HS-5 (cell line): ENCODE results near the gene PDLIM7.

Experiments
- DNase-seq: peaks from one replicate; pipeline ENCODE4 v3.0.0-alpha.2; 2012; ENCODE audit warnings: low read depth

The PDLIM7 gene

GRCh38 chr5:177524941-177525655 is 27.7 kb upstream of the PDLIM7 start:
- DNase-seq: no peak

GRCh38 chr5:177524539-177524900 is 27.1 kb upstream of the PDLIM7 start:
- DNase-seq: no peak

- DNase-seq: no peak
Observed at GRCh38 chr5:177523711-177524538, 26.5 kb upstream of the PDLIM7 start.

- DNase-seq: no peak
Observed at GRCh38 chr5:177520916-177521513, 23.6 kb upstream of the PDLIM7 start.

GRCh38 chr5:177520271-177520670 is 22.9 kb upstream of the PDLIM7 start:
- no peak for DNase-seq

- DNase-seq: no peak
Observed at GRCh38 chr5:177519463-177520235, 22.2 kb upstream of the PDLIM7 start.

- peak; percentile 99 for DNase-seq
Observed at GRCh38 chr5:177516601-177517568, 19.5 kb upstream of the PDLIM7 start, which contains the start of gene DDX41. TSS of gene DDX41 (minus strand) at chr5:177516961. CDS start at chr5:177516945, 16 bp downstream.

- DNase-seq: no peak
Observed at GRCh38 chr5:177515580-177515979, 18.2 kb upstream of the PDLIM7 start.

GRCh38 chr5:177514541-177514940 is 17.1 kb upstream of the PDLIM7 start:
- DNase-seq: no peak

- no peak for DNase-seq
Observed at GRCh38 chr5:177513500-177513899, 16.1 kb upstream of the PDLIM7 start.

GRCh38 chr5:177512736-177513380 is 15.5 kb upstream of the PDLIM7 start:
- DNase-seq: no peak

GRCh38 chr5:177511796-177512675 is 14.6 kb upstream of the PDLIM7 start:
- DNase-seq: no peak

GRCh38 chr5:177511181-177511580 is 13.8 kb upstream of the PDLIM7 start:
- DNase-seq: no peak

GRCh38 chr5:177510567-177511053 is 13.2 kb upstream of the PDLIM7 start:
- no peak for DNase-seq

GRCh38 chr5:177509991-177510566 is 12.7 kb upstream of the PDLIM7 start:
- no peak for DNase-seq

GRCh38 chr5:177509381-177509951 is 12.1 kb upstream of the PDLIM7 start, which contains the start of gene DOK3:
TSS of gene DOK3 (minus strand) at chr5:177509826. CDS start at chr5:177509540, 286 bp downstream.
- no peak for DNase-seq

GRCh38 chr5:177508837-177509236 is 11.4 kb upstream of the PDLIM7 start:
- DNase-seq: no peak

GRCh38 chr5:177508221-177508611 is 10.8 kb upstream of the PDLIM7 start:
- DNase-seq: no peak
